PC-9 (cell line): ENCODE measurements around the gene EXOC8.

Source experiments
- CTCF ChIP-seq: fragments of 200-600 bp; sonication (generic); conservative IDR thresholded peaks from 2 replicates; pipeline ENCODE4 v1.6.1; 2017; ENCODE audit warnings: mixed run types, antibody characterized with exemption, mild to moderate bottlenecking, moderate library complexity
- EZH2 ChIP-seq: fragments of 200-600 bp; sonication (generic); IDR thresholded peaks from 2 replicates; pipeline ENCODE4 v1.8.0; 2017; ENCODE audit warnings: antibody characterized with exemption, low read depth

- TF ChIP-seq CTCF (no peak), EZH2 (no peak)
Measured at GRCh38 chr1:231359113-231359512, 21.5 kb upstream of the EXOC8 start.
